GM12874 (cell line): ENCODE measurements around the gene INPP5J.

Source experiments
- TF ChIP-seq, protein P1 (sequence below): IDR thresholded peaks from 2 replicates; pipeline ENCODE4 v1.5.1; 2011; ENCODE audit warnings: low read depth, mild to moderate bottlenecking, control low read depth, low read length, moderate library complexity; ENCODE audit not compliant: insufficient read depth

INPP5J gene

DNA sequence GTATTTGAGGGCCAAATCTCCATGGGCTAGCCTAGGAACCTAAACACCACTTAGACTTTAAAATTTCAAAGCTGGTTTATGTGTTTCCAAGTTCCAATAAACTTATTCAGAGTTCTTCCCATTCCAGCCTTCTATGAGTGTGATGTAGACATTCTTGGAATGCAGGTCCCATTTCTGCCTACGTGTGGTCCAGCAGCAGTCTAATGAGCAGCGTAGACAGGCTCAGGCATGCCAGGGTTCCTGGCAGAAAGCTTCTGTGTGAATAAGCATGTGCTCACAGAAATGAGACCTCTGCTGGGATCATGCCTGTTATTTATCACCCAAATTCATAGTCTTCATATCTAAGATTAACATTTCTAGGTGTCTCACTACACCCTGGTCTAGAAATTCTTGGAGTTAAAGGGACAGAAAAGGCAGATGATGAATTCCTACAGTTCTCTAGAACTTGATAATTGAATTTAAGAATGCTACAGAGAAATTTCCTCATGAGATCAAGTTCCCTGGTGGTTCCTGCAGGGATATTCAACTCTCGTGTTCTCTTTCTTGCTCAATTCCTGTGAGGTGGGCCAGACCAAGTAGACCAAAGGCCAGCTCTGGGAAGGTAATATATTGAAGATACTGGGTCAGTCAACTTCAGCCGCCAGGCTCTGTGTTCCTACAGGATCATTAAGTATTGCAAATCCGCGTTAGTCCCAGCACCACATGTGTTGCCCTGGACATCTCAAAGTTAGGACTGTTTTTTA is 54.8 kb downstream of the INPP5J start:
- TF ChIP-seq, protein P1, sequence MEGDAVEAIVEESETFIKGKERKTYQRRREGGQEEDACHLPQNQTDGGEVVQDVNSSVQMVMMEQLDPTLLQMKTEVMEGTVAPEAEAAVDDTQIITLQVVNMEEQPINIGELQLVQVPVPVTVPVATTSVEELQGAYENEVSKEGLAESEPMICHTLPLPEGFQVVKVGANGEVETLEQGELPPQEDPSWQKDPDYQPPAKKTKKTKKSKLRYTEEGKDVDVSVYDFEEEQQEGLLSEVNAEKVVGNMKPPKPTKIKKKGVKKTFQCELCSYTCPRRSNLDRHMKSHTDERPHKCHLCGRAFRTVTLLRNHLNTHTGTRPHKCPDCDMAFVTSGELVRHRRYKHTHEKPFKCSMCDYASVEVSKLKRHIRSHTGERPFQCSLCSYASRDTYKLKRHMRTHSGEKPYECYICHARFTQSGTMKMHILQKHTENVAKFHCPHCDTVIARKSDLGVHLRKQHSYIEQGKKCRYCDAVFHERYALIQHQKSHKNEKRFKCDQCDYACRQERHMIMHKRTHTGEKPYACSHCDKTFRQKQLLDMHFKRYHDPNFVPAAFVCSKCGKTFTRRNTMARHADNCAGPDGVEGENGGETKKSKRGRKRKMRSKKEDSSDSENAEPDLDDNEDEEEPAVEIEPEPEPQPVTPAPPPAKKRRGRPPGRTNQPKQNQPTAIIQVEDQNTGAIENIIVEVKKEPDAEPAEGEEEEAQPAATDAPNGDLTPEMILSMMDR: no peak

DNA sequence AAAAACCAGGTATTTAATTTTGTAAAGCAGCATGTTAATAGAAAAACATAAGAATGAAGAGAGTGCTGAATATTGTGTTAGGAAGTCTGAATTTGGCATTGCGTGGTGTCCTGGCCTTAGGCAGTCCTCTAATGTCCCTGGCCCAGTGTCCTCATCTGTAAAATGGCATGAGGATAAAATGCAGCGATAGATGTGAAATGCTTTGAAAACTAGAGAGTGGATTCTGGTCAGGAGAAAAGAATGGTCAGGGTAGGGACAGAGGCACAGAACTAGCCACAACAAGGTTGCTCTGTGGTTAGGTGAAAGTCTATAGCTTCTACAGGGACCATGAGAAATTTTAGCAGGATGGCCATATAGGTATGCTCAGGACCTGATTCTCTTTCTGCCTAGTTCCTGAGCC is 56.1 kb downstream of the INPP5J start:
- TF ChIP-seq, protein P1: no peak

- TF ChIP-seq, protein P1: no peak
Observed at GRCh38 chr22:31179345-31179744, 56.6 kb downstream of the INPP5J start.

DNA sequence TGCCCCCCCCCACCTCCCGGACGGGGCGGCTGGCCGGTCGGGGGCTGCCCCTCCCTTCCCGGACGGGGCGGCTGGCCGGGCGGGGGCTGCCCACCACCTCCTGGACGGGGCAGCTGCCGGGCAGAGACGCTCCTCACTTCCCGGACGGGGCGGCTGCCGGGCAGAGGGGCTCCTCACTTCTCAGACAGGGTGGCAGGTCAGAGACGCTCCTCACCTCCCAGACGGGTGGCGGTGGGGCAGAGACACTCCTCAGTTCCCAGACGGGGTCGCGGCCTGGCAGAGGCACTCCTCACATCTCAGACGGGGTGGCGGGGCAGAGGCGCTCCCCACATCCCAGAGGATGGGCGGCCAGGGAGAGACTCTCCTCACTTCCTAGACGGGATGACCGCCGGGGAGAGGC is 61.2 kb downstream of the INPP5J start:
- TF ChIP-seq, protein P1: no peak
